ENCODE results near the gene CACNA1D.

DNA sequence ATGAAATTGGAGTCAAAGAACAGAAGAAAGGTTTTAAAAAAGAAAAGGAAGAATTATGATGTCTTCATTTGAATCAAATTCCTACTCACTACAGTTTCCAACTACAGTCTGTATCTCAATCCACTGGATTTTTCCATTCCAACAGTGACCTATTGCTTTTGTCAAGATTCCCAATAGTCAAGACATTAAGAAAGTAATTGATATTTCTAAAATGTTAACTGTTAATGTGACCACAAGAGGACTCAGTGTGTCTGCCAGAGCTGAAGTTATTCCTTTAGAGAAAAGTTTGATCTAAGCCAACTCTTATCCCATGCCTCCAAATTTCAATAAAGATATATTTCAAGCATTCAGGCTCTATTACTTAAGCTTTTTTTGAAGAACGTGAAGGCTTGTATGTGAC, 163.2 kb downstream of the CACNA1D start:
- TF ChIP-seq TARDBP (IDR thresholded peaks at IDR 0.05) (no peak), ZNF384 (IDR thresholded peaks at IDR 0.05) (no peak), SP1 (IDR thresholded peaks at IDR 0.05) (no peak), FOXA1 (IDR thresholded peaks at IDR 0.05) (no peak), FOXK2 (IDR thresholded peaks at IDR 0.05) (no peak), HDGF (IDR thresholded peaks at IDR 0.05; ENCODE audit: borderline replicate concordance) (no peak), FOXM1 (IDR thresholded peaks at IDR 0.05; ENCODE audit: borderline replicate concordance) (no peak), SUZ12 (IDR thresholded peaks at IDR 0.05) (no peak)
- TF ChIP-seq, protein P1, sequence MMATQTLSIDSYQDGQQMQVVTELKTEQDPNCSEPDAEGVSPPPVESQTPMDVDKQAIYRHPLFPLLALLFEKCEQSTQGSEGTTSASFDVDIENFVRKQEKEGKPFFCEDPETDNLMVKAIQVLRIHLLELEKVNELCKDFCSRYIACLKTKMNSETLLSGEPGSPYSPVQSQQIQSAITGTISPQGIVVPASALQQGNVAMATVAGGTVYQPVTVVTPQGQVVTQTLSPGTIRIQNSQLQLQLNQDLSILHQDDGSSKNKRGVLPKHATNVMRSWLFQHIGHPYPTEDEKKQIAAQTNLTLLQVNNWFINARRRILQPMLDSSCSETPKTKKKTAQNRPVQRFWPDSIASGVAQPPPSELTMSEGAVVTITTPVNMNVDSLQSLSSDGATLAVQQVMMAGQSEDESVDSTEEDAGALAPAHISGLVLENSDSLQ (IDR thresholded peaks at IDR 0.05), result no peak

All from HEK293T (cell line).